Measurements from ENCODE around the gene HNRNPUL2. TPM values are rescaled to one million over a fixed set of nuclear protein-coding genes. Genes with fewer than 3 reads are reported as not detected.
"Not testable (repeated sequence)": the region's sequence is repeated elsewhere in the genome, so short reads cannot be mapped to it uniquely, and the experiment has no call there.

Gene HNRNPUL2
- total RNA-seq, 2 experiments from 2014 or later, result 56.0 to 62.3 TPM

GRCh38 chr11:62752994-62753735 lies 25.9 kb upstream of the HNRNPUL2 start:
- Mint-ChIP-seq H3K4me1 (ENCODE audit: low read depth) (peaks cover 26% of the 10 kb centered on the region), H3K27ac (peak overlapping the region; percentile 99), H3K36me3 (peaks cover 11% of the 10 kb centered on the region), H3K4me3 (peak overlapping the region; percentile 99), H3K9me3 (no peaks in the 10 kb centered on the region), H3K27me3 (no peaks in the 10 kb centered on the region)
- no peak for DNase-seq
- CTCF ChIA-PET, result interaction anchor here (0.6 to 3.0 kb wide), 13 partner anchors 9 to 1455 kb away, joined by 3 to 32 read pairs (median 4); partner anchors contain the start of genes POLR2G, SLC3A2, TAF6L and TMEM179B
- POLR2A ChIA-PET, result interaction anchor here (0.5 to 2.7 kb wide), 23 partner anchors 9 to 209 kb away, joined by 3 to 32 read pairs (median 7); partner anchors contain the start of genes C11orf98, CSKMT, EEF1G and HNRNPUL2
- intact Hi-C loops (cut with micrococcal nuclease), result loop anchor here (5.0 kb wide), 1 partner anchor 46 kb away; the partner anchor contains the start of genes BSCL2 and GNG3

- no peaks in the 10 kb centered on the region for H3K9me3 Mint-ChIP-seq
- no peaks in the 10 kb centered on the region for H3K27me3 Mint-ChIP-seq
- H3K4me1 Mint-ChIP-seq (ENCODE audit: low read depth), result peaks cover 29% of the 10 kb centered on the region
- H3K27ac Mint-ChIP-seq, result no peak overlapping the region
- CTCF ChIA-PET, result interaction anchor here (2.2 to 3.0 kb wide), 3 partner anchors 10 to 35 kb away, joined by 6 to 32 read pairs (median 12); partner anchors contain the start of genes POLR2G, TMEM179B and TTC9C
- DNase-seq, result no peak
- intact Hi-C loops (cut with micrococcal nuclease), result loop anchor here (5.0 kb wide), 1 partner anchor 45 kb away; the partner anchor contains the start of genes BSCL2 and GNG3
- no peak overlapping the region for H3K4me3 Mint-ChIP-seq
- POLR2A ChIA-PET, result interaction anchor here (1.5 to 2.7 kb wide), 4 partner anchors 10 to 103 kb away, joined by 4 to 26 read pairs (median 14); partner anchors contain the start of gene POLR2G
- peaks cover 11% of the 10 kb centered on the region for H3K36me3 Mint-ChIP-seq
Measured at GRCh38 chr11:62752177-62752785, 25.0 kb upstream of the HNRNPUL2 start.

GRCh38 chr11:62749931-62750330 lies 22.7 kb upstream of the HNRNPUL2 start:
- DNase-seq, H3K4me3 Mint-ChIP-seq, POLR2A ChIA-PET, H3K27me3 Mint-ChIP-seq, H3K9me3 Mint-ChIP-seq, CTCF ChIA-PET: not testable (repeated sequence)
- Mint-ChIP-seq H3K27ac (peak overlapping the region; percentile 45), H3K4me1 (ENCODE audit: low read depth) (peaks cover 29% of the 10 kb centered on the region), H3K36me3 (peaks cover 11% of the 10 kb centered on the region)
- intact Hi-C loops (cut with micrococcal nuclease), result loop anchor here (5.0 kb wide), 1 partner anchor 43 kb away; the partner anchor contains the start of genes BSCL2 and GNG3

- H3K36me3 Mint-ChIP-seq, result peaks cover 10% of the 10 kb centered on the region
- POLR2A ChIA-PET, result no interaction called here
- intact Hi-C loops (cut with micrococcal nuclease), result no loop called here
- no peak overlapping the region for H3K4me3 Mint-ChIP-seq
- DNase-seq, result no peak
- CTCF ChIA-PET, result no interaction called here
- no peak overlapping the region for H3K27ac Mint-ChIP-seq
- H3K4me1 Mint-ChIP-seq (ENCODE audit: low read depth), result peaks cover 16% of the 10 kb centered on the region
- H3K9me3 Mint-ChIP-seq, result no peaks in the 10 kb centered on the region
- no peaks in the 10 kb centered on the region for H3K27me3 Mint-ChIP-seq
Measured at GRCh38 chr11:62747475-62748160, 20.4 kb upstream of the HNRNPUL2 start.

GRCh38 chr11:62737196-62737595 lies 9.9 kb upstream of the HNRNPUL2 start:
- ChIA-PET POLR2A (no interaction called here), CTCF (interaction anchor here (0.5 to 1.3 kb wide), 2 partner anchors 43 to 129 kb away, joined by 3 to 4 read pairs; no protein-coding TSS in a partner anchor)
- no peaks in the 10 kb centered on the region for H3K9me3 Mint-ChIP-seq
- intact Hi-C loops (cut with micrococcal nuclease), result no loop called here
- no peak for DNase-seq
- H3K27ac Mint-ChIP-seq, result no peak overlapping the region
- peaks cover 8% of the 10 kb centered on the region for H3K4me1 Mint-ChIP-seq (ENCODE audit: low read depth)
- no peaks in the 10 kb centered on the region for H3K27me3 Mint-ChIP-seq
- no peak overlapping the region for H3K4me3 Mint-ChIP-seq
- H3K36me3 Mint-ChIP-seq, result peaks cover 24% of the 10 kb centered on the region

GRCh38 chr11:62732830-62733229 lies 5.6 kb upstream of the HNRNPUL2 start:
- no peak for DNase-seq
- Mint-ChIP-seq H3K27me3 (no peaks in the 10 kb centered on the region), H3K9me3 (no peaks in the 10 kb centered on the region), H3K36me3 (peaks cover 26% of the 10 kb centered on the region), H3K4me1 (ENCODE audit: low read depth) (peaks cover 24% of the 10 kb centered on the region), H3K27ac (peak overlapping the region; percentile 46), H3K4me3 (no peak overlapping the region)
- ChIA-PET CTCF (interaction anchor here (0.6 to 5.7 kb wide), 3 partner anchors 28 to 68 kb away, joined by 4 to 28 read pairs (median 4); partner anchors contain the start of genes C11orf98 and CSKMT), POLR2A (interaction anchor here (1.0 kb wide), 1 partner anchor 99 kb away, joined by 8 read pairs; the partner anchor contains the start of gene STX5)
- intact Hi-C loops (cut with micrococcal nuclease), result loop anchor here (1.0 kb wide), 1 partner anchor 129 kb away; no protein-coding TSS in a partner anchor

- H3K27me3 Mint-ChIP-seq; intact Hi-C loops (cut with micrococcal nuclease); H3K9me3 Mint-ChIP-seq; DNase-seq; H3K27ac Mint-ChIP-seq: not testable (repeated sequence)
- H3K36me3 Mint-ChIP-seq, result peaks cover 36% of the 10 kb centered on the region
- peaks cover 29% of the 10 kb centered on the region for H3K4me1 Mint-ChIP-seq (ENCODE audit: low read depth)
- peak overlapping the region; percentile 99 for H3K4me3 Mint-ChIP-seq
- CTCF ChIA-PET, result interaction anchor here (1.6 to 5.7 kb wide), 3 partner anchors 31 to 336 kb away, joined by 4 to 28 read pairs (median 6); partner anchors contain the start of gene POLR2G
- POLR2A ChIA-PET, result interaction anchor here (0.6 to 4.1 kb wide), 6 partner anchors 18 to 111 kb away, joined by 3 to 39 read pairs (median 9); partner anchors contain the start of gene ZBTB3
Measured at GRCh38 chr11:62730076-62730475, 2.8 kb upstream of the HNRNPUL2 start.

GRCh38 chr11:62728171-62728988 lies 1.1 kb upstream of the HNRNPUL2 start, which contains the start of gene TTC9C:
TTC9C (plus strand) TSS chr11:62728486; CDS start chr11:62728849, 363 bp downstream.
- peaks cover 52% of the 10 kb centered on the region for H3K36me3 Mint-ChIP-seq
- peaks cover 44% of the 10 kb centered on the region for H3K4me1 Mint-ChIP-seq (ENCODE audit: low read depth)
- peak within 1 kb of the TSS; percentile 93 for H3K27ac Mint-ChIP-seq
- H3K4me3 Mint-ChIP-seq, result peak within 1 kb of the TSS; percentile 99
- peak; percentile 90 for DNase-seq
- intact Hi-C loops (cut with micrococcal nuclease), result loop anchor here (1.0 to 2.0 kb wide), 3 partner anchors 26 to 112 kb away; partner anchors contain the start of genes TAF6L and ZBTB3
- no peaks in the 10 kb centered on the region for H3K27me3 Mint-ChIP-seq
- ChIA-PET POLR2A (interaction anchor here (0.6 to 4.1 kb wide), 26 partner anchors 8 to 156 kb away, joined by 3 to 39 read pairs (median 6); partner anchors contain the start of genes C11orf98, CSKMT, EEF1G and INTS5), CTCF (interaction anchor here (1.0 to 5.7 kb wide), 6 partner anchors 10 to 58 kb away, joined by 5 to 28 read pairs (median 6); partner anchors contain the start of genes LBHD1, POLR2G, UQCC3 and ZBTB3)
- no peaks in the 10 kb centered on the region for H3K9me3 Mint-ChIP-seq

GRCh38 chr11:62727872-62728170 lies 564 bp upstream of the HNRNPUL2 start:
- ChIA-PET CTCF (interaction anchor here (0.7 to 5.7 kb wide), 14 partner anchors 10 to 136 kb away, joined by 3 to 28 read pairs (median 4); partner anchors contain the start of genes C11orf98, CSKMT, LBHD1 and MTA2), POLR2A (interaction anchor here (0.6 to 5.3 kb wide), 32 partner anchors 10 to 202 kb away, joined by 3 to 48 read pairs (median 6); partner anchors contain the start of genes B3GAT3, C11orf98, CSKMT and EEF1G)
- Mint-ChIP-seq H3K4me1 (ENCODE audit: low read depth) (peaks cover 40% of the 10 kb centered on the region), H3K4me3 (peak overlapping the region; percentile 99), H3K27me3 (no peaks in the 10 kb centered on the region), H3K9me3 (no peaks in the 10 kb centered on the region), H3K36me3 (peaks cover 52% of the 10 kb centered on the region), H3K27ac (peak overlapping the region; percentile 93)
- intact Hi-C loops (cut with micrococcal nuclease), result loop anchor here (1.0 to 2.0 kb wide), 10 partner anchors 19 to 153 kb away; partner anchors contain the start of genes INTS5, NXF1, TAF6L and TMEM179B
- DNase-seq, result peak; percentile 90

- Mint-ChIP-seq H3K4me3 (peak overlapping the region; percentile 99), H3K4me1 (ENCODE audit: low read depth) (peaks cover 47% of the 10 kb centered on the region), H3K27me3 (no peaks in the 10 kb centered on the region), H3K27ac (peak overlapping the region; percentile 93), H3K36me3 (peaks cover 62% of the 10 kb centered on the region), H3K9me3 (no peaks in the 10 kb centered on the region)
- DNase-seq, result no peak
- intact Hi-C loops (cut with micrococcal nuclease), result loop anchor here (1.0 to 2.0 kb wide), 7 partner anchors 18 to 154 kb away; partner anchors contain the start of genes INTS5, NXF1, TMEM179B and UQCC3
- CTCF ChIA-PET, result interaction anchor here (0.5 to 5.7 kb wide), 16 partner anchors 12 to 152 kb away, joined by 3 to 28 read pairs (median 4); partner anchors contain the start of genes C11orf98, CSKMT, LBHD1 and MTA2
- POLR2A ChIA-PET, result interaction anchor here (0.8 to 5.3 kb wide), 25 partner anchors 9 to 173 kb away, joined by 3 to 48 read pairs (median 8); partner anchors contain the start of genes B3GAT3, C11orf98, CSKMT and INTS5
Measured at GRCh38 chr11:62726915-62727164, 417 bp downstream of the HNRNPUL2 start.

Data from activated CD4-positive, alpha-beta memory T cell treated with anti-CD3 and anti-CD28 coated beads for 36 hours (primary cell).